A172 (cell line): ENCODE results near the gene PCDH9. TPM values are rescaled to one million over a fixed set of nuclear protein-coding genes. Genes with fewer than 3 reads are reported as not detected.
"Not testable (repeated sequence)": the region's sequence is repeated elsewhere in the genome, so short reads cannot be mapped to it uniquely, and the experiment has no call there.

Experiments
- DNase-seq: peaks from one replicate; pipeline ENCODE4 v3.0.0-alpha.2; 2015; ENCODE audit warnings: low spot score
- total RNA-seq: library from RNA; depleted of rRNA; stranded (reverse); fragments of >200 nt; shearing (Covaris generic); gene quantifications from 2 replicates; pipeline ENCODE4 v1.2.3, GENCODE V29; 2014

The PCDH9 gene
- total RNA-seq, 1 experiment from 2014 or later, result 0.02 TPM

DNA sequence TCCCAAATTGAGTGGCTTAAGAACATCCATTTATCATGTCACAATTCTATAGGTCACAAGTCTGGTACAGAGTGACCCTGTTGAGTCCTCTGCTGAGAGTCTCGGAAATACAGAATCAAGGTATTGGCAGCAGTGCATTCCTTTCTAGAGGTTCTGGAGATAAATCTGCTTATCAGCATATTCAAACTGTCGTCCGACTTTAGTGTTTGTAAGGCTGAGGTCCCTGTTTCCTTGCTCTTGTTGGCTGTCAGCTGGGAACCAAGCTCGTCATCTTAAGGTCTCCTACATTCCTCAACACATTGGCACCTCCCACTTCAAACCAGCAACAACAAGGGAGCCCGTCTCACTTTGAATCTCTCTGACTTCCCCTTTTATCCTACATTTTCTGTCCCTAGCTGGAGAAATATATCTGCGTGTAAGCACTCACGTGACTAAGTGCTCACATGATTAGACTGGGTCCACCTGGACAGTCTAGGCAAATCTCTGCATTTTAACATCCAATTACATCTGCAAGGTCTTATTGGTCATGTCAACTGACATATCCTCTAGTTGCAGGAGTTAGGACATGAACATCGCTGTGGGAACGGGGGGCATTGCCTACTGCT is 886.8 kb downstream of the PCDH9 start:
- no peak for DNase-seq

DNA sequence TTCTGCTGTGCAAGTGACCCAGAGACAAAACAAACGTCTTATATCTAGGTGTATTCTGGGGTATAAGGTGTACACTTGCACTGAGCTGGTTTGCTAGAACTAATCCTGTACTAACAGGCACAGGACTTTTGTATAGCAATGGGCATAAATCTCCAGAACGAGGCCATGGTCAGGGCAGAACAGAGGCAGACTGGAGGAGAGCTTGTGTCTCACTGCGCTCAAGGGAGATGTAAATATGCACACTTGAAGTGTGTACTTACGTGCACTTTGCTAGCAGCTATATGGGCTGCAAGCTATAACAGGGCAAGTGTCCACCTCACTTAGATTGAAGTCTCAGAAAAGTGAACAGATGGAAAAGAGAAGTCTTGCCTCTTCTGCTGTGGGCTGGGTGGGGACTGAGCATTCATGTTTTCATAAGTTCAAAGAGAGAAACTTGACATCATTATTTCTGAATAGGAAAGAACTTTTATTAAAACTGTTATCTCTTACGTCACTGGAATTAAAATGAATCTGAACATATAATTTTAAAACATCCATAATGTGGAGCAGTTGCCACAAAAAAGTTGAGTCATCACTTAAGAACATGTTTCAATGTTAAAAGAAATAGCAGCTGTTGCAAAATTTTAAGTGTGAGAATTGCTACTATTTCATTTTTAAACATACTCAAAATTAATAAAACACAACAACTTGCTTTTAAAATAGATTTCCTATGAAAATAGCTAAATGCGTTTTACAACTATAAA is 888.3 kb downstream of the PCDH9 start:
- DNase-seq, result no peak

DNA sequence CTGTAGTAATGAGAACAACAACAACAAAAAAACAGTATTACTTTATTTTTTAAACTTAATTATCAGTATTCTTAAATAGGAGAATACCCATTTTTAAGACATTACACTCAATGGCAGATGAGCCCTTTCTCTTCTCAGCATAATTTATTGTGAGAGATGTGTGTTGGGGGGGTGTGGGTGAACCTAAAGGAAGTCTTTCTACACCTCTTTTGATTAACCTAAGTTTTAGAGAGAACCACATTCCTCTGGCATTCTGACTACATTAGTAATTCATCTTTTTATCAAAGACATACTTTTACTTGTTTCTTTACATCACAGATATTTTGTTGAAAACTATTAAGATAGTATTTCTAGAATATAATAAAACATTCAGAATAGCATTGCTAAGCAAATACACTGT is 890.9 kb downstream of the PCDH9 start:
- DNase-seq, result no peak

DNA sequence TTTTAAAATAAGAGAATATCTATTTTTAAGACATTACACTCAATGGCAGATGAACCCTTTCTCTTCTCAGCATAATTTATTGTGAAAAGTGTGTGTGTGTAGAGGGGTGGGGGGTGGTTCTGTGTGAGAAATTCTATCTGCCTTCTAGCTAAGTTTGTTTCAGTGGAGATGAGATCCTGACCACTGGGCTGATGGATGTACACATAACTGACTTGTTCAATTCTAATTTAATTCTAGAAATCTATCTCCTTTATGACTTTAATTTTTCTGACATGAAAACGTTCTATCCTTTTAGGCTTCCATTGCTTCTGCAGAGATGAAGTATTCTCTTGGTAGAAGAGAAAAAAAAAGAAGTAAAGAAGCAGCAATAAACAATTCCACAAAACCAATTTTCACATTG is 891.6 kb downstream of the PCDH9 start:
- DNase-seq, result no peak

DNA sequence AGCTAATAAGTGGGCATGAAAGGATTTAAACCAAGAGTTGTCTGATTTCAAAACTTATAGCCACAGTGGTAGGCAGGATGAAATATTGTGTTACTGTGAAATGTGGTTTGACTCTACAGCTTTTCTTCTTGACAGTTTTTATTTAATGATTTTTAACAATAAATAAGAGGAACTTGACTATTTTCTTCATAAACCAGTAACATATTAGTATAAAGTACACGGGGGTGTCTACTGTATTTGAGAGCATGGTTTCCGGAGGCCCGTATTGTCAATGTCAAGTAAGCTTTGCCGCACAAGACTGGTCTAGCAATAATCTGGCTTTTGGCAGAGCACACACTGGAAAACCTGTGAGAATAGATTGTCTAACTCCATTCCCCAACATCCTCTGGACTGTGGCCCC is 894.5 kb downstream of the PCDH9 start:
- DNase-seq, result no peak

DNA sequence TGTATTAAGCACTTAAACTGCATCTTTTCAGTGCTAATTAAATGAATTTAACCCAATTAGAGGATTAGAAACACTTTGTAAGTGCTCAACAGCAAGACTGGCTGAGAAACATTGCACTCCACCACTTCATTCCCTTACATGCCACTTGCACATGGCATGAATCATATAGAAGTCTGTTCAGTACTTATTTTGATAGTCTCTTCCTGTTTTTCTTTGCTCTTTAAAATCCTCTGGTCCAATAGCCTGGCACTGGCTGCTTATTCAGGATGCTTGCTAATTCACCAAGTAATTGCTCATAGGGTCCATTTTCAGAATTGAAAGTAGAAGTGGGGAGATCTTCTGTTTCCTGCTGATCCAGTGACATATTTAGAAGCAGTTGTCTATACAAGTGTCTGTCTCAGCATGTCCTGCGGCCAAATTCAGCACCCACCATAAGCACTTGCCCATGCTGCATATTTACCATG is 900.1 kb downstream of the PCDH9 start:
- DNase-seq, result no peak

DNA sequence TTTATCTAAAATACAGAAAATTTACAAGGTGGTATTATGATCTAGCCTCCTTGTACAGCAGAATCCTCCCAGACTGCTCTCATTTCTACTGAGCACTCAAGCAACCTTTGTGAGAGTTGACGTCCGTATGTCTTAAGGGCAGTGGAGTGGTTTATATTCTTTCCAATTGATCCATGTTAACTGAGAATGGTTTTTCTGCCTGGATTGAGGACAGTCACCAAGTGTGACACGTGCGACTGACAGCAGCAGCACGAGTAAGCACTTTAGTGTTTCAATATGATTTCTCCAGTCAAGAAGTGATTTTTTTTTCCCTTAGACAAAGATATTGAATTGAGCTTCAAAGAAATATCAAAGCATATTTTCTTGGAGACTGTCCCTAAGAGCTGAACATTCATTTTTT is 901.7 kb downstream of the PCDH9 start:
- DNase-seq, result no peak

DNA sequence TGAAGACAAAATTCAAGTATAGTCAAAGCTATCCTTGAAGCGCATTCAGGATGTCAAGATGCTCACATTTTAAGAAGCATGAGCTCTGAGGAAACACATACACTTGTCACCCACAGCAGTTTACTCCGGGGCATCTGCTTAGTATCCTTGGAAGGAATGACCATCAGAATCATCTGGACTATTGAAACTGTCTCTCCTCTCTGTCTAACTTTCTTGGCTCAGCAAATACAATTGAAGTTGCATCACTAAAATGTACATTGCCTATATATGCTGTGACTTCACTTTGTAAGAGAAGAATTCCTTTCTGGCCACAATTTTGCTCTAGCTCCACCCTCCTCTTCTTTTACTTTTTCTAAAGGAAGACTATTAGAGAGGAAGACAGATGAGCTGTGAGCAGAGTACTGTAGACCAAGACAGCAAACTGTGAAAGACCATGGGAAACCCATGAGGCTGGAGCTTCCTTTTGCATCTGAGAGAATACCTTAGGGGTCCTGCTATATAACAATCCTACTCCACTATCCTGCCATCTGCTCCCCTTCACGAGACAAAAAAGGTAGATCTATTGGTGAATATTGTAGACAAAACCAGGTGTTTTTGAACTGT is 906.3 kb downstream of the PCDH9 start:
- DNase-seq, result no peak

DNA sequence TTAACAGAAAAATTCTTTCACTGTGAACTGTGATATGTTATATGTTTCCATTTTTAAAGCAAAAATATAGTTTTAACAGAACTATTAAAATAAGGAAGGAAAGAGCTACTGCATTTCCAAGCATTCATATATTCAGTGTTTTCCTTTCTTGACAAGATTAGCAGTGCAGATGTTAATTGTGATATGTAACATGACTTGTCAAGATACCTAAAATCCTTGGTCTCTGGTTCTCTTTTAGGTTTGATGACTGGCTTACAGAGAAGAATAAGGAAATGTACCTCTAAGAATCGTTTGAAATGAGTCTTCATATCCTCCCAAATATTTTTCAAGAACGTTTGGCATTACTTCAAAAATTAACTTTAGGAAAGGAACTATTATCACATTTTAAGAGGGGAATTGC is 907.2 kb downstream of the PCDH9 start:
- DNase-seq, result no peak

DNA sequence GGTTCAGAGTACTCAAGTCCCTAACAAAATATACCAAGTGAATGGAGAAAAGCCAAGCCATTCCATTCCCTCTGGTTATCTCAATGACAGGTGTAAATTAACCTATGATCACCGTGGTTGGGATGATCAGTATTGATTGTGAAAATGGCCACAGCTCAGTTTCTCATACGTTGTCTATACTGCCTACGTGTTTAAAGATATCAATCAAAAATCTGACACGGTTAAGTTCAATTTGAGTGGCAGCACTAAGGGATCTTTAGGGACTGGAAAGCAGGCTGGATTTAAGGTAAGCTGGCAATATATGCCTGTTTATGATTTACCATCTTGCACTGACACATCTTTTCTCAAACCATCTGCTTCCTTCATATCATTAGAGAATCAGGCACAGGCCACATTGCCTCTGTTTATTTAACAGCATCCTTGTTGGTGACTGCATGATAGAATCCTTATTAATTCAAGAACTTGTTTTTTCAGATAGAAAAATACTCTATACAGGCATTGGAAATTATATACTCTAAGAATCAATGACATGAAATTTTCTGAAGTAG is 907.9 kb downstream of the PCDH9 start:
- no peak for DNase-seq

DNA sequence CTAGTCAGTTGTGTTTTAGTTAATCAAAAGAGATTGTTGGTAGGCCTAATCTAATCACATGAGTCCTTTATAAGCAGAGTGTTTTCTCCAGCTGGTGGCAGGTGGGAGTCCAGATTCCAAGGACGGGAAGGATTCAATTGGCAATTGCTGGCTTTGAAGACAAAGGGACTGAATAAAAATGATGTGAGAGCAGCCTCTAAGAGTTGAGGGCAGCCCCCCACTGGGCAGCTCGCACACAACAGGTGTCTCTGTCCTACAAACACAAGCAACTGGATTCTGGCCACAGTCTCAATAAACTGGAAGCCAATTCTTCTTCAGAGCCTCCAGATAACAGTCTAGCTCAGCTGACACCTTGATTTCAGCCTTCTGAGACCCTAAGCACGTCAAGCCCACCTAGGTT is 915.2 kb downstream of the PCDH9 start:
- no peak for DNase-seq

DNA sequence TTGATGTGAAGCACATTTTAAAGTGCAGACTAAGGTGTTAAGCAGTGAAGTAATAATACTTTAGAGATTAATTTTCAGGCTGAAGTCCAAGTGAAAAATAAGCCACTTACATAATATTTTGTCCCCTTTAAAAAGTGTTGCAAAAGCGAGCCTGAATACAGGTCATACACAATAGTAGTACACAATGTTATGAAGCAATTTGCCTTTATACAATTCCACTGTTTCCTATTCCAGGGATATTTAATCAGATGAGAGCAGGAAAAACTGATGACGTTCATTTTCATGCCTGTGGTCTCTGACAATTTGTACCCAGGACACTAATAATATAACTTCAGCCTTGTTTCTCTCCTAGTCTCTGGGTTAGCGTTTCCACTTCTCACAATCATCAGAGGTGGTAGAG is 916.7 kb downstream of the PCDH9 start:
- DNase-seq, result no peak

DNA sequence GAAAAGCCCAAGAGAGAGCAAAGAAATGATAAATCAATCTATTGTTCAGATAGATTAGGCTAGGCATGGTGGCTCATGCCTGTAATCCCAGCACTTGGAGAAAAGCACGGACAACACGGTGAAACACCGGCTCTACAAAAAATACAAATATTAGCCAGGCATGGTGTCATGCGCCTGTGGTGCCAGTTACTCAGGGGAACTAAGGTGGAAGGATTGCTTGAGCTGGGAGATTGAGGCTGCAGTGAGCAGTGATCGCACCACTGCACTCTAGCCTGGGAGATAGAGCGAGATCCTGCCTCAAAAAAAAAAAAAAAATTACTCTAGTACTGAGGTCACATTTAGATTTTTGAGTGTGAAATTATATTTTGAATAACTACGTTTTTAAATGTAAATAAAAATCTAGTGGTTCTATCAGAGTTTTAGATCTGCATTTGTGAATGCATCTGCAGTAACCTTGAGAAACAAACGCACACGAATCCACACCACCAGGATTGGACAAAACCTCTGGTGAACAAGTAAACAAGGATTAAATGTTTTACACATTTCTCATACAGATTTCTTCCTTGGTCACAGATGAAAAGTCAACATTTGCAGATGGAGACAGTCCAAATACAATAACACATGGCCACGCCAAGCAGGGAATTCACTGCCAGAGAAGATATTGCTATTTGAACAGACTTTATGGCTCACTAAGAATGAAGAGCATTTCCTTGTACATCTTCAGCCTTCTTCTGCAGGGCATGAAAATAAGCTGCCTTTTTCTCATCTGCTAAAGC is 917.6 kb downstream of the PCDH9 start:
- DNase-seq, result no peak

DNA sequence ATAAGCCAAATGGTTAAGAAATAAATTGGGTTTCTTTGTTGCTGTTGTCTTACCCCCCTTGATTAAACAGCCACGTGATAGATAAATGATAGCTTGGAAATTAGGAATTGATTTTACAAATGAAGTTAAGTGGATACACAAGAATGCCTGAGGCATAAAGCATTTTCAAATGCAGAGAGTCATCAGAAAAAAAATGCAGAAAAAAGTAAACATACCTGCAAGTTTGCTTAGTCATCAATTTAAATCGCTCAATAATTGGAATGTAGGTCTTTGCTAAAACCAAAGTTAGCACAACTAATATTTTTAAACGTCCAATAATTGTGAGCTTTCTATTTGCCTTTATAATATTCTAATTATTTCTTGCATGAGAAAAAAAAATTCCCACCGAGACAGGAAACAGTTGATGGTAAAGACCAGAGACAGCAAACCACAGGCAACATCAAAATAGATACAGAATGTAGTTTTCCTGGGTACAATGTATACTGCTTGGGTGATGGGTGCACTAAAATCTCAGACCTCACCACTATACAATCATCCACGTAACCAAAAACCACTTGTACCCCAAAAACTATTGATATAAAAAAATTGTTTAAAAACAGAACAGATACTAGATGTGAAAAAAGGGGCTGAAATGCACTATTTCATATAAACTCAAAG is 924.0 kb downstream of the PCDH9 start:
- no peak for DNase-seq

DNA sequence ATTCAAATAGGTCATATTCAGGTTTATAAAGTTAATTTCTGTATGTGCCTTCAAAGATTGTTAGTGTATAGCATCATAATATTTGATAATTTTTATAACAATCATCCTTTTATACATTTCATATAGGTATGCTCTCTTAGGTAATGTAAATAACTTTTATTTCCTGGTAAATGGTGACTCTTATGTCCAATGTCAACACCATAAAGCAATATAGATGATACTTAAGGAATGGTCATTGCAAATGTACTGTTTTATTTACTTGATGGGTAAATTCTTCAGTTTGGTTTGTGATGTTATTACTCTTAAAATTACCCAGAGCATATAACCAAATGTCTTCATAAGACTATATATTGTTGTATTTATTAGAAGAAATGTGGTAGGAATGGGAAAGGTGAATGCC is 928.7 kb downstream of the PCDH9 start:
- no peak for DNase-seq

DNA sequence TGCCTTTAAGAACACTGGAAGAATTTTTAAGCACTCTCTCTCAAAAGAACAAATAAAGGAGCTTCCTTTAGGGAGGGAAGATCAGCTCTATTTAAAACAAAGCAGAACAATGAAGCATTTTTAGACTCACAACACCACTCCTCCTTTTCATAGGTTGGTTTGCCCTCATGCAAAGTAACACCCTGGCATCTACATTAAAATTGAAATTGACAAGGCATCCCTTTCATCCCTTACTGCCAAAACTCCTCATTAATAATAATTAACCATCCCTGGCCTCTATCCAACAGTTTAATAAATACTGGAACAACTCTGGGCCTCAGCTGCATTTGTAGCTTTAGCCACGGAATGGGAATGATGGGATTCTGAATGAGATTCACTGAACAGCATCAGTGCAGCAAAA is 929.1 kb downstream of the PCDH9 start:
- no peak for DNase-seq

DNA sequence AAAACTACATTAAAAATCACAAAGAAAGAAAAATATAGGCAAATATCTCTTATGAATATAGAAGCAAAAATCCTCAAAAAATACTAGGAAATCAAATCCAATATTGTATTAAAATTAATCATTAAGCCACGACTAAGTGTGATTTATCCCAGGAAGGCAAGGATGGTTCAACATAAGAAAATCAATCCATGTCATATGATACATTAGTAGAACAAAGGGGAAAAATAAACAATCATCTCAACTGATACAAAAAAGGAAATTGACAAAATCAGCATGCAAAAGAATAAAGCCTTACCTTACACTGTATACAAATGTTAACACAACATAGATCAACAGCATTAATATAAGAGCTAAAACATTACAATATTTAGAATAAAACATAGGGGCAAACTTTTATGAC is 933.3 kb downstream of the PCDH9 start:
- no peak for DNase-seq

DNA sequence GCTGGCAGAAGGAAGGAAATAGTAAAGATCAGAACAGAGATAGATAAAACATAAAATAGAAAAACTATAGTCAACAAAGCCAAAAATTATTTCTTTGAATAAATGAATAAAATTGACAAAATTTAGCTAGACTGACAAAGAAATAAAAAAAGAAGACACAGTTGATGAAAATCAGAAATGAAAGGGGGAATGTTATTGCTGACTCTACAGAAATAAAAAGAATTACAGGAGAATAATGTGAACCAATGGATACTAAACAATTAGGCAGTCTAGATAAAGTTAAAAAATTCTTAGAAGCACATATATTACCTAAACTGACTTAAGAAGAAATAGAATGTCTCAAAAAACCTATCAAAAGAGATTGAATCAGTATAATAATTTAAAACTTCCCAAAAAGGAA is 933.8 kb downstream of the PCDH9 start:
- DNase-seq, result no peak

DNA sequence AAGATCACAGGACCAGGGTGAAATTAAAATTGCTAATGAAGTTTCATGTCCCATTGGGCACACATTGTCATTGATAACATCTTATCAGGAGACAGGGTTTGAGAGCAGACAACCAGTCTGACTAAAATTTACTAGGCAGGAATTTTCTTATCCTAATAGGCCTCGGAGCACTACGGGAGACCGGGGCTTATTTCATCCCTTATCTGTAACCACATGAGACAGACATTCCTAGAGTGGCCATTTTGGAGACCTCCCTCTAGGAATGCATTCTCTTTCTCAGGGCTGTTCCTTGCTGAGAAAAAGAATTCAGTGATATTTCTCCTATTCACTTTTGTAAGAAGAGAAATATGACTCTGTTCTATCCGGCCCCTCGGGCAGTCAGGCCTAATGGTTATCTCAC is 943.3 kb downstream of the PCDH9 start:
- DNase-seq, result not testable (repeated sequence)

DNA sequence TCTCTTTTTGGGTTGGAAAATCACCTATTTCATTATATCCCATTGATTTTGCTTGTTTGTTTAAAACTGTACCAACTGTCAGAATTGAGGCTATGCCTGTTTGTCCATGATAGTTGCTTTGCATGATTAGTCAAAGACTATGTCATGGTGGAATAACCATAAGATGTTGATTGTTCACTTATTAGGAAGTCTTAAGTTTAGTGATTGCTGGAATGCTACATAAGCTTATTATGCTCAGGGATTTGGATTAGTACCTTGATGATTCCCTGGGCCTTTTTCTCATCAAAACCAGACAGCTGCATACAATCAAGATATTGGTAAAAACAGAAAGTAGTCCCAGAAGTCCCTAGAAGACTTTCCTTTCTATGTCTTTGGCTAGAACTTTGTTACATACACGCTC is 954.7 kb downstream of the PCDH9 start:
- no peak for DNase-seq

DNA sequence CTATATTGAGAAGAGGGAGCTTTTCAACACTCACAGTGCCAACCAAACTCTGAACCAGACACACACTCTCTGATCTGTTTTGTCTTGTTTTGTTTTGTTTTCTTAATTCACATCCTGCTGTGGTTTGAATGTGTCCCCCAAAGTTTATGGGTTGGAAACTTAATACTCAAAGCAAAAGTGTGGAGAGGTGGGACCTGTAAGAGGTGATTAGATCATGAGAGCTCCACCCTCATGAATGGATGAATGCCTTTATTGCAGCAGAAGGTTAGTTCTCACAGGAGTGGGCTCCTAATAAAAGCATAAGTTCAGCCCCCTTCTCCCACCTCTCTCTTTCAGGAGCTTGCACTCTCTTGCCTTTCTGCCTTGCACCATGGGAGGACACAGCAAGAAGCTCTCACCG is 957.1 kb downstream of the PCDH9 start:
- no peak for DNase-seq

DNA sequence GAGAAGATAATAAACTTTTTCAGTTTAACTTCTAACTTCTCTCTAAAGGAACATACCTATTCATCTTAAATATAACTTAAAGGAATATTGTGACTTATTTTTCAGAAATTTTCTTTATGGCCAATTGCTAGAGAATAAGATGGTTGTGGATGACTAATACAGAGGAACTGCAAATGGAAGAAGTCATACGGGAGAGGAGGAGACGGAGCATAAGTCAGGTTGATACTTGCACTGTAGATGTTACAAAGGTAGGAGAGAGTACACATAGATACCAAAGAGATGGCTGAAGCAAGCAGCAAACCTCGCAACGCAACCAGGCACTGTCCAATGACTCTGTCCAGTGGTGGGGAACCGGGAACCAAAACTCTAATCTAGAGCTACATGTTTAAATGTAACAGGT is 963.4 kb downstream of the PCDH9 start:
- DNase-seq, result no peak
